NT2/D1 (cell line): ENCODE measurements around the gene FCGR3A.
A peak's percentile ranks its signal among the peaks of the same experiment; 100 is the strongest.
"Not testable (repeated sequence)": the region's sequence is repeated elsewhere in the genome, so short reads cannot be mapped to it uniquely, and the experiment has no call there.

Experiments used
- DNase-seq: peaks from one replicate; pipeline ENCODE4 v3.0.0-alpha.2; 2011; ENCODE audit warnings: low read depth, low spot score
- H3K27me3 ChIP-seq: 2 replicates; pipeline ENCODE4 v1.6.0; 2011; ENCODE audit warnings: mild to moderate bottlenecking; ENCODE audit not compliant: insufficient read length, insufficient read depth
- H3K36me3 ChIP-seq: 2 replicates; pipeline ENCODE4 v1.6.1; 2011; ENCODE audit warnings: mild to moderate bottlenecking, low read length, mixed read lengths; ENCODE audit not compliant: insufficient read depth, insufficient read length
- H3K4me1 ChIP-seq: 2 replicates; pipeline ENCODE4 v1.5.1; 2011; ENCODE audit not compliant: insufficient read depth, insufficient read length
- H3K4me3 ChIP-seq: 2 replicates; pipeline ENCODE4 v1.5.1; 2011; ENCODE audit warnings: low read depth; ENCODE audit not compliant: insufficient read length
- H3K9ac ChIP-seq: 2 replicates; pipeline ENCODE4 v1.6.0; 2011; ENCODE audit warnings: low read depth; ENCODE audit not compliant: insufficient read length
- H3K9me3 ChIP-seq: 2 replicates; pipeline ENCODE4 v1.5.1; 2011; ENCODE audit warnings: mild to moderate bottlenecking, low read length; ENCODE audit not compliant: insufficient read depth

Gene FCGR3A

DNA sequence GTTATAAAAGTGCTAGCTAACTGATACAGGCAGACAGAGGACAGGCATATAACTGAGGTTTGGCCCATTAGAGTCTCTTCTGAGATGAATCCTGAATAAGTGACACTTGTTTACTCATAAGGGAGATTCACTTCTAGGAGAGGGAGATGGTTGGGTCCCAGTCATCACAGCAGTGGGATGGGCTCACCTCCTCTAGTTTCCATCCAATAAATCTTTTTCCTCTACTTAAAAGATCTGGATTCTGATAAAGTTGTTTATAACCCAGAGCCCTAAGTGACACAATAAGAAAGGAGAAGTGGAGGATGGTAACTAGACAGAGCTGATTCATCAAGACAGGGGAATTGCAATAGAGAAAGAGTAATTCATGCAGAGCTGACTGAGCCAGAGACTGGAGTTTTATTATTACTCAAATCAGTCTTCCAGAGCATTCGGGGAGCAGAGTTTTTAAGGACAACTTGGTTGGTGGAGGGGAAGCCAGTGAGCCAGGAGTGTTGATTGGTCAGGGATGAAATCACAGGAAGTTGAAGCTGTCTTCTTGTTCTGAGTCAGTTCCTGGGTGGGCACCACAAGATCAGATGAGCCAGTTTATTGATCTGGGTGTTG is 5.3 kb upstream of the FCGR3A start:
- H3K9ac ChIP-seq, H3K4me3 ChIP-seq, H3K9me3 ChIP-seq, H3K4me1 ChIP-seq, H3K36me3 ChIP-seq, DNase-seq, H3K27me3 ChIP-seq: not testable (repeated sequence)

DNA sequence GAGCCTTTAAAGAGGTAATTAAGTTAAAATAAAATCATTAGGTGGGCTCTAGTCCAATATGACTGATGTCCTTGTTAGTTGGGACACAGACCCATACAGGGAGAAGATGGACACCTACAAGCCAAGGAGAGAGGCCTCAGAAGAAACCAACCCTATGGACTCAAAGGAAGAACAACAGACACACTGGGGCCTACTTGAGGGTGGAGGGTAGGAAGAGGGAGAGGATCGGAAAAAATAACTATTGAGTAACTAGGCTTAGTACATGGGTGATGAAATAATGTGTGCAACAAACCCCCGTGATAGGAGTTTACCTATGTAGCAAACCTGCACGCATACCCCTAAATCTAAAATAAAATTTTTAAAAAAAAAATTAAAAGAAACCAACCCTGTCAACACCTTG is 4.7 kb upstream of the FCGR3A start:
- H3K9ac ChIP-seq, DNase-seq, H3K27me3 ChIP-seq, H3K9me3 ChIP-seq, H3K36me3 ChIP-seq, H3K4me3 ChIP-seq, H3K4me1 ChIP-seq: not testable (repeated sequence)

DNA sequence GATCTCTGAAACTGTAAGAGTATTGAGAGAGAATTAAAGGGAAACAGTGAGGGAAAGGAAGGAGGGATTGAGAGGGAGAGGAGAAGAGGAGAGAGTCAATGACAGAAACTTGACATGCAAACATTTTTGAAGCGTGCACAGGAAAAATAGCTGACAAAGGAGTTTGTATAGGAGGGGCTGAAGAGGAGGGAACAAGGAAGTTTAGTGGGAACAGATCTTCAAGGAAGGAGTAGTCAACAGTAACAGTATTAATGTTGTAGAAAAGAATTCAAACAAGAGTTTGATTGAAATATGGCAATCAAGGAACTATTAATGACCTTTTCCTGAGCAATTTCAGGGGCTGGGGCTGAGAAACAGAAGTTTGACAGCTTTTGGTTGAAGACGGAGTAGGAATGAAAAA is 4.0 kb upstream of the FCGR3A start:
- not testable (repeated sequence) for H3K36me3 ChIP-seq, DNase-seq, H3K9ac ChIP-seq, H3K9me3 ChIP-seq, H3K27me3 ChIP-seq, H3K4me3 ChIP-seq, H3K4me1 ChIP-seq

- DNase-seq, H3K9me3 ChIP-seq, H3K36me3 ChIP-seq: not testable (repeated sequence)
Measured at GRCh38 chr1:161550942-161551341, 1.3 kb upstream of the FCGR3A start.

DNA sequence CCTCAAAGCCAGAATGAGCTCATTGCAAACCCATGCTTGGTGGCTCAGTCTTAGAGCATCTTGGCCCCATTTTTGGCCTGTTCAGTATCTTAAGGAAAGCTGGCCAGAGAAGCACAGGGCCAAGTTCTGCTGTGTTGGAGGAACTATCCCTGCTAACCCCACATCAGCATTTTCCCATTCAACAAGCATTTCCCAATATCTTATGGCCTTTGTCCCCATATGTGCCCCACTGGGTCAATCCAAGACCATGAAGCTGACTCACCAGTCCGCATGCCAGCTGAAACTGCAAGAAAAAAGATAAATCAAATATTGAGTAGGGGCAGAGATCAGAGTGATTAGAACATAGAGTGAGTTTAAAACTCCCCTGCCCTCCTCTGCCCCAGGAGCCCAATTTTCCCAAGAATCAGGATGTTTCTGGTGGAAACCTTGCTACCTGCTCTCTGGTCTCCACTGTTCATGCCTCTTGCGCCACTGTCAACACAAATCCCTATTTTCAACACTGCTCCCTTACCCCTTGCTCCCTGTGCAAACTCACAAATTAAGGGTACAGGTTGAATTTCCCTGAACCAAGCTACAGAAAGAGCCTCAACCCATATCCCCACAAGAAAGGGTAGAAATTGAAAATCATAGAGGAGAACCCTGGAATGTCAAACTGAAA is 740 bp downstream of the FCGR3A start:
- not testable (repeated sequence) for H3K27me3 ChIP-seq, H3K4me1 ChIP-seq, H3K9ac ChIP-seq, H3K9me3 ChIP-seq, H3K4me3 ChIP-seq, H3K36me3 ChIP-seq, DNase-seq

More at GRCh38 chr1:161550942-161551341, 1.3 kb upstream of the FCGR3A start:
- H3K27me3 ChIP-seq, H3K9ac ChIP-seq, H3K4me1 ChIP-seq, H3K4me3 ChIP-seq: not testable (repeated sequence)

DNA sequence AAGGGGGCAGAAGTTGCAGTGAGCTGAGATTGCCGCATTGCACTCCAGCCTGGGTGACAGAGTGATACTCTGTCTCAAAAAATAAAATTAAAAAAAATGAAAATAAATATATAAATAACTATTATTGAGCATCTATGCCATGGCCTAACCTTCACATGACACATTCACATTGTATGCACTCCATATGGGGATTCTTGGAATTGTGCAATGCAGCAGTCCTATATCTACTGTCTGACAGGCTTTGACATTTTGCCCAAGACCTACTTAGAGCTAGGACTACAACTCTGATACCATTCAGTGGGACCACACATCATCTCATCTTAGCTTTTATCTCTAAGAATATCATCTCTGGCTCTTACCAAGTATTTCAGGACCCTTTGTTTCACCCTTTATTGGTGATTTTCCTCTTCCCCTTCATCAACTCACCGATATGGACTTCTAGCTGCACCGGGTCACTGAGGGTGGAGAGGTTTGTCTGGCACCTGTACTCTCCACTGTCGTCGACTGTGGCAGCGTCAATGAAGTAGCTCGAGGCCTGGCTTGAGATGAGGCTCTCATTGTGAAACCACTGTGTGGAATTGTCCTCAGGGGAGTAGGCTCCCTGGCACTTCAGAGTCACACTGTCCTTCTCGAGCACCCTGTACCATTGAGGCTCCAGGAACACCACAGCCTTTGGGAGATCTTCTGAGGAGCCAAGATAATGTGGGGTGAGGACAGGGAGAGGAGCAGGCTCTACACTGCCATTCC is 1.4 kb downstream of the FCGR3A start:
- H3K27me3 ChIP-seq, H3K4me1 ChIP-seq, H3K36me3 ChIP-seq: not testable (repeated sequence)

DNA sequence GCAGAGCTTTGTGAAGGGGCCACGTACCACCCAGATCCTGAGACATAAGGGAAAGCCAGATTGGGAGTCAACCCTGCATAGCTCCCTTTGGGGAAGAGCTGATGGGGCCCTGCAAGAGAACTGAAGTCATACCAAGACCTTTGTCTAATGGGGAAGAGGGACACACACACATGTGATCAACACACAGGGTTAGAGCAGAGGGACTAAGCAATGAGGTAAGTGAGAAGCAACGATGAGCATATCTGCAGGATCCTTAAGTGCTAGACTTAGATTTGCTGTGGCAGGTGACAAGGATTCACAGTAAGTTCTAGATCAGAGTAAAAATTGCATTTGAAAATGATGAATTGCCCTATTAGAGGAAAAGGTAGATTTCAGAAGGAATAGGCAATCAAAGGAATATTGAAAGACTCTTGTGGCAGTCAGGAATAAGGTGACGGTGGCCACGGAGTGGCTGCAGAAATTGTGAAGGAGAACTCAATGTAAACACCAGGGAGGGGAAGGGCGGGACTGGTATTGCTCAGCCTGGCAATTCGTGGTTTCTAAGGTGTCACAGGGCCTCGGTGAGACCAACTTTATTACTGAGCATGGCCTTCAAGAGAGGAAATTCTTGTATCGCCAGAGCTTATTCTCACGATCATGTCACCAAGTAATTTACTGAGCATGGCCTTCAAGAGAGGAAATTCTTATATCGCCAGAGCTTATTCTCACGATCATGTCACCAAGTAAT is 4.5 kb downstream of the FCGR3A start:
- DNase-seq, H3K9me3 ChIP-seq, H3K27me3 ChIP-seq, H3K9ac ChIP-seq, H3K4me3 ChIP-seq, H3K36me3 ChIP-seq, H3K4me1 ChIP-seq: not testable (repeated sequence)

More for the DNA sequence above, 1.4 kb downstream of the FCGR3A start:
- H3K9ac ChIP-seq, H3K4me3 ChIP-seq, H3K9me3 ChIP-seq, DNase-seq: not testable (repeated sequence)

DNA sequence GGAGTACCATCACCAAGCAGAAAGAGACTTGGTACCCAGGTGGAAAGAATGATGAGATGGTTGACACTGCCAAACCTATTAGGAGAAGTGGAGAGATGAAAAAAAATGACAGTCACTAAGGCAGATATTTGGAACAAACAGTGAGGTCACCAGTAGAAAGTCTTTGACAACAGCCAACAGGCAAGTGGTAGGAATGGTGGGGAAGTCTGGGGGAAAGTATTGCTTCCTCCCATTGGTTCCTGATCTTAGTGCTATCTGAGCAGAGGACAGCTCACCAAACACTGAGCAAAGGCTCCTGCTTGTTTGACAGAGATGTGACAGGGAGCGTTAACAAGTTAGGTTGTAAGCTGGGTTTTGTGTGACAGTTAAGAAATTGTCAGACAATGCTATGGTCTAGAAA is 6.5 kb downstream of the FCGR3A start:
- not testable (repeated sequence) for DNase-seq, H3K4me1 ChIP-seq, H3K9me3 ChIP-seq, H3K36me3 ChIP-seq, H3K4me3 ChIP-seq, H3K9ac ChIP-seq, H3K27me3 ChIP-seq

- not testable (repeated sequence) for H3K4me1 ChIP-seq, H3K9ac ChIP-seq, H3K27me3 ChIP-seq, DNase-seq, H3K36me3 ChIP-seq, H3K4me3 ChIP-seq, H3K9me3 ChIP-seq
Measured at GRCh38 chr1:161542091-161542559, 7.5 kb downstream of the FCGR3A start.

- H3K9ac ChIP-seq, H3K4me1 ChIP-seq, H3K4me3 ChIP-seq, H3K9me3 ChIP-seq, H3K27me3 ChIP-seq, DNase-seq, H3K36me3 ChIP-seq: not testable (repeated sequence)
Measured at GRCh38 chr1:161540570-161540960, 9.1 kb downstream of the FCGR3A start.

GRCh38 chr1:161539731-161540569 is 9.7 kb downstream of the FCGR3A start:
- H3K9me3 ChIP-seq, H3K36me3 ChIP-seq, H3K4me1 ChIP-seq, H3K27me3 ChIP-seq: not testable (repeated sequence)
- DNase-seq = peak; percentile 94
- H3K9ac ChIP-seq = peak overlapping the region; percentile 84
- H3K4me3 ChIP-seq = peak overlapping the region; percentile 75
